WTC11 (cell line): ENCODE results near the gene ZNF598. TPM values are rescaled to one million over a fixed set of nuclear protein-coding genes. Genes with fewer than 3 reads are reported as not detected.

ENCODE experiments used
- ATAC-seq: fragments of 200-7000 bp; cut with Tn5 transposase; 2 replicates; pipeline ENCODE4 v1.10.0; 2021; ENCODE audit warnings: mild to moderate bottlenecking, moderate library complexity
- CTCF ChIA-PET: fragments of 300-600 bp; sonication (Branson Sonifier 250); formaldehyde crosslinking; loops from one replicate; lab custom pipeline; 2021; ENCODE audit warnings: antibody characterized with exemption; lab: Charles Lee
- POLR2A ChIA-PET: fragments of 350-600 bp; sonication (Branson Sonifier 250); formaldehyde crosslinking; loops from one replicate; lab custom pipeline; 2021; ENCODE audit warnings: antibody characterized with exemption; lab: Charles Lee
- DNase-seq: peaks from one replicate; pipeline ENCODE4 v3.0.0; 2021; ENCODE audit warnings: low spot score
- H3K27ac Mint-ChIP-seq: 2 replicates; pipeline ENCODE4 v1.8.0; 2021; ENCODE audit warnings: mixed read lengths
- H3K27me3 Mint-ChIP-seq: 2 replicates; pipeline ENCODE4 v1.8.0; 2021; ENCODE audit warnings: low read depth, mild to moderate bottlenecking, moderate library complexity, mixed read lengths
- H3K36me3 Mint-ChIP-seq: 2 replicates; pipeline ENCODE4 v1.8.0; 2021; ENCODE audit warnings: mixed read lengths
- H3K4me1 Mint-ChIP-seq: 2 replicates; pipeline ENCODE4 v1.8.0; 2022; ENCODE audit warnings: mixed read lengths
- H3K4me3 Mint-ChIP-seq: 2 replicates; pipeline ENCODE4 v1.8.0; 2021; ENCODE audit warnings: mild to moderate bottlenecking, moderate library complexity, mixed read lengths
- H3K9me3 Mint-ChIP-seq: 2 replicates; pipeline ENCODE4 v1.8.0; 2021; ENCODE audit warnings: mixed read lengths
- ATF1 ChIP-seq: sonication (generic); formaldehyde crosslinking; IDR thresholded peaks from 2 replicates; pipeline ENCODE4 v1.8.1; 2023; ENCODE audit warnings: mild to moderate bottlenecking, moderate library complexity, missing genetic modification reagents
- HMGA2 ChIP-seq: fragments of 250-450 bp; sonication (Bioruptor Pico); IDR thresholded peaks from 2 replicates; pipeline ENCODE4 v1.4.0; 2021; ENCODE audit warnings: mild to moderate bottlenecking, moderate library complexity
- IRF2 ChIP-seq: sonication (generic); formaldehyde crosslinking; IDR thresholded peaks from 2 replicates; pipeline ENCODE4 v1.8.0; 2022; ENCODE audit warnings: low read depth, missing genetic modification reagents, borderline replicate concordance
- PRRX2 ChIP-seq: fragments of 250-450 bp; sonication (Bioruptor Pico); IDR thresholded peaks from 2 replicates; pipeline ENCODE4 v1.8.0; 2021; ENCODE audit warnings: mild to moderate bottlenecking
- ZNF138 ChIP-seq: sonication (generic); formaldehyde crosslinking; conservative IDR thresholded peaks from 2 replicates; pipeline ENCODE4 v1.8.1; 2022; ENCODE audit warnings: mild to moderate bottlenecking, moderate library complexity, missing genetic modification reagents
- ZNF396 ChIP-seq: fragments of 250-450 bp; sonication (Bioruptor Pico); IDR thresholded peaks from 2 replicates; pipeline ENCODE4 v1.8.0; 2021; ENCODE audit warnings: mild to moderate bottlenecking, moderate library complexity, borderline replicate concordance
- total RNA-seq: library from RNA; stranded (reverse); gene quantifications from 3 replicates; pipeline ENCODE4 v1.2.3, GENCODE V29; 2021
- TF ChIP-seq, protein P1 (sequence below): sonication (generic); formaldehyde crosslinking; IDR thresholded peaks from 2 replicates; pipeline ENCODE4 v1.8.0; 2022; ENCODE audit warnings: missing genetic modification reagents
- TF ChIP-seq, protein P2 (sequence below): sonication (generic); formaldehyde crosslinking; IDR thresholded peaks from 2 replicates; pipeline ENCODE4 v1.8.1; 2022; ENCODE audit warnings: low read depth, mild to moderate bottlenecking, moderate library complexity, missing genetic modification reagents, borderline replicate concordance
- TF ChIP-seq, protein P3 (sequence below): fragments of 250-450 bp; sonication (Bioruptor Pico); IDR thresholded peaks from 2 replicates; pipeline ENCODE4 v2.1.2; 2022; ENCODE audit warnings: mild to moderate bottlenecking, moderate library complexity
- TF ChIP-seq, protein P4 (sequence below): sonication (generic); formaldehyde crosslinking; IDR thresholded peaks from 2 replicates; pipeline ENCODE4 v1.8.1; 2023; ENCODE audit warnings: mild to moderate bottlenecking, missing genetic modification reagents
- TF ChIP-seq, protein P5 (sequence below): sonication (generic); formaldehyde crosslinking; IDR thresholded peaks from 2 replicates; pipeline ENCODE4 v1.8.1; 2022; ENCODE audit warnings: mild to moderate bottlenecking, missing genetic modification reagents, moderate library complexity, borderline replicate concordance
- TF ChIP-seq, protein P6 (sequence below): sonication (generic); formaldehyde crosslinking; conservative IDR thresholded peaks from 2 replicates; pipeline ENCODE4 v1.8.1; 2022; ENCODE audit warnings: mild to moderate bottlenecking, missing genetic modification reagents
- TF ChIP-seq, protein P7 (sequence below): sonication (generic); formaldehyde crosslinking; IDR thresholded peaks from 2 replicates; pipeline ENCODE4 v1.8.0; 2022; ENCODE audit warnings: mild to moderate bottlenecking, missing genetic modification reagents
- TF ChIP-seq, protein P8 (sequence below): sonication (generic); formaldehyde crosslinking; IDR thresholded peaks from 2 replicates; pipeline ENCODE4 v1.8.1; 2022; ENCODE audit warnings: mild to moderate bottlenecking, moderate library complexity, missing genetic modification reagents

Gene ZNF598
- total RNA-seq, 1 experiment from 2014 or later: 66.4 TPM

DNA sequence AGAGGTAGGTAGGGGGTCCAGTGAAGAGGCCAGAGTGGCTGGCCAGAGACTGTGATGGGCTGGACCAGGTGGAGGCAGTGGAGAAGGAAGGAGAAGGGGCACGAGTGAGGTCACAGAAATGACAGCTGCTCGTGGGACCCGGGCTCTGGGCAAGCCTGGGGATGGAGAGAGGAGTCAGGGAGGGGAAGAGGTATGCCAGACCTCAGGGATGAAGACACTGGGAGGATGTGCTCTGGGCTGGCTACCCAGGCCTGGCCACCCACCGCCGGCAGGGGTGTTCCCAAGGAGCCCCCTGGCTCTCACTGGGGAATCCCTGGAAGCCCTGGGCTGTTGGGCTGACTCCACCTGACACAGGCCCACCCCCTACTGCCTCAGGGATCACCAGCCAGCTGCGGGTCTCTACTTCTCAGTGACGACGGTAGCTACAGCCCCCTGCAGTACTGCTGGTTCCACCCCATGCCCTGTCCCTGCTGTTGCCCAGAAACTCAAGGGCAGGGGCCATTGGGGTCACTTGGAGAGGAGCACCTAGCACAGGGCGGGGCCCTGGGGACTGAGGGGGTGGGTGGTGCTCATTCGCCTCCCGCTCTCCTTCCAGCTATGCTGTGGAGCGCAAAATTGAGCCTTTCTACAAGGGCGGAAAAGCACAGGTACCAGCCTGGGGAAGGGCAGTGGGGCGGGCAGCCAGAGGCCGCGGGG, 36.0 kb downstream of the ZNF598 start:
- Mint-ChIP-seq H3K27ac (no peak overlapping the region), H3K27me3 (no peaks in the 10 kb centered on the region), H3K36me3 (peaks cover 10% of the 10 kb centered on the region), H3K9me3 (no peaks in the 10 kb centered on the region), H3K4me3 (peak overlapping the region; percentile 98), H3K4me1 (peaks cover 15% of the 10 kb centered on the region)
- TF ChIP-seq, protein P1, sequence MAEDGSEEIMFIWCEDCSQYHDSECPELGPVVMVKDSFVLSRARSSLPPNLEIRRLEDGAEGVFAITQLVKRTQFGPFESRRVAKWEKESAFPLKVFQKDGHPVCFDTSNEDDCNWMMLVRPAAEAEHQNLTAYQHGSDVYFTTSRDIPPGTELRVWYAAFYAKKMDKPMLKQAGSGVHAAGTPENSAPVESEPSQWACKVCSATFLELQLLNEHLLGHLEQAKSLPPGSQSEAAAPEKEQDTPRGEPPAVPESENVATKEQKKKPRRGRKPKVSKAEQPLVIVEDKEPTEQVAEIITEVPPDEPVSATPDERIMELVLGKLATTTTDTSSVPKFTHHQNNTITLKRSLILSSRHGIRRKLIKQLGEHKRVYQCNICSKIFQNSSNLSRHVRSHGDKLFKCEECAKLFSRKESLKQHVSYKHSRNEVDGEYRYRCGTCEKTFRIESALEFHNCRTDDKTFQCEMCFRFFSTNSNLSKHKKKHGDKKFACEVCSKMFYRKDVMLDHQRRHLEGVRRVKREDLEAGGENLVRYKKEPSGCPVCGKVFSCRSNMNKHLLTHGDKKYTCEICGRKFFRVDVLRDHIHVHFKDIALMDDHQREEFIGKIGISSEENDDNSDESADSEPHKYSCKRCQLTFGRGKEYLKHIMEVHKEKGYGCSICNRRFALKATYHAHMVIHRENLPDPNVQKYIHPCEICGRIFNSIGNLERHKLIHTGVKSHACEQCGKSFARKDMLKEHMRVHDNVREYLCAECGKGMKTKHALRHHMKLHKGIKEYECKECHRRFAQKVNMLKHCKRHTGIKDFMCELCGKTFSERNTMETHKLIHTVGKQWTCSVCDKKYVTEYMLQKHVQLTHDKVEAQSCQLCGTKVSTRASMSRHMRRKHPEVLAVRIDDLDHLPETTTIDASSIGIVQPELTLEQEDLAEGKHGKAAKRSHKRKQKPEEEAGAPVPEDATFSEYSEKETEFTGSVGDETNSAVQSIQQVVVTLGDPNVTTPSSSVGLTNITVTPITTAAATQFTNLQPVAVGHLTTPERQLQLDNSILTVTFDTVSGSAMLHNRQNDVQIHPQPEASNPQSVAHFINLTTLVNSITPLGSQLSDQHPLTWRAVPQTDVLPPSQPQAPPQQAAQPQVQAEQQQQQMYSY (CRISPR knock-in tag): no peak
- no peak for TF ChIP-seq PRRX2 (CRISPR knock-in tag)
- TF ChIP-seq, protein P2, sequence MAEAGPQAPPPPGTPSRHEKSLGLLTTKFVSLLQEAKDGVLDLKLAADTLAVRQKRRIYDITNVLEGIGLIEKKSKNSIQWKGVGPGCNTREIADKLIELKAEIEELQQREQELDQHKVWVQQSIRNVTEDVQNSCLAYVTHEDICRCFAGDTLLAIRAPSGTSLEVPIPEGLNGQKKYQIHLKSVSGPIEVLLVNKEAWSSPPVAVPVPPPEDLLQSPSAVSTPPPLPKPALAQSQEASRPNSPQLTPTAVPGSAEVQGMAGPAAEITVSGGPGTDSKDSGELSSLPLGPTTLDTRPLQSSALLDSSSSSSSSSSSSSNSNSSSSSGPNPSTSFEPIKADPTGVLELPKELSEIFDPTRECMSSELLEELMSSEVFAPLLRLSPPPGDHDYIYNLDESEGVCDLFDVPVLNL: no peak
- TF ChIP-seq ZNF138 (CRISPR knock-in tag): no peak
- TF ChIP-seq, protein P3, sequence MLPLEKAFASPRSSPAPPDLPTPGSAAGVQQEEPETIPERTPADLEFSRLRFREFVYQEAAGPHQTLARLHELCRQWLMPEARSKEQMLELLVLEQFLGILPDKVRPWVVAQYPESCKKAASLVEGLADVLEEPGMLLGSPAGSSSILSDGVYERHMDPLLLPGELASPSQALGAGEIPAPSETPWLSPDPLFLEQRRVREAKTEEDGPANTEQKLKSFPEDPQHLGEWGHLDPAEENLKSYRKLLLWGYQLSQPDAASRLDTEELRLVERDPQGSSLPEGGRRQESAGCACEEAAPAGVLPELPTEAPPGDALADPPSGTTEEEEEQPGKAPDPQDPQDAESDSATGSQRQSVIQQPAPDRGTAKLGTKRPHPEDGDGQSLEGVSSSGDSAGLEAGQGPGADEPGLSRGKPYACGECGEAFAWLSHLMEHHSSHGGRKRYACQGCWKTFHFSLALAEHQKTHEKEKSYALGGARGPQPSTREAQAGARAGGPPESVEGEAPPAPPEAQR (CRISPR knock-in tag): no peak
- TF ChIP-seq ATF1 (CRISPR knock-in tag): no peak
- TF ChIP-seq, protein P4, sequence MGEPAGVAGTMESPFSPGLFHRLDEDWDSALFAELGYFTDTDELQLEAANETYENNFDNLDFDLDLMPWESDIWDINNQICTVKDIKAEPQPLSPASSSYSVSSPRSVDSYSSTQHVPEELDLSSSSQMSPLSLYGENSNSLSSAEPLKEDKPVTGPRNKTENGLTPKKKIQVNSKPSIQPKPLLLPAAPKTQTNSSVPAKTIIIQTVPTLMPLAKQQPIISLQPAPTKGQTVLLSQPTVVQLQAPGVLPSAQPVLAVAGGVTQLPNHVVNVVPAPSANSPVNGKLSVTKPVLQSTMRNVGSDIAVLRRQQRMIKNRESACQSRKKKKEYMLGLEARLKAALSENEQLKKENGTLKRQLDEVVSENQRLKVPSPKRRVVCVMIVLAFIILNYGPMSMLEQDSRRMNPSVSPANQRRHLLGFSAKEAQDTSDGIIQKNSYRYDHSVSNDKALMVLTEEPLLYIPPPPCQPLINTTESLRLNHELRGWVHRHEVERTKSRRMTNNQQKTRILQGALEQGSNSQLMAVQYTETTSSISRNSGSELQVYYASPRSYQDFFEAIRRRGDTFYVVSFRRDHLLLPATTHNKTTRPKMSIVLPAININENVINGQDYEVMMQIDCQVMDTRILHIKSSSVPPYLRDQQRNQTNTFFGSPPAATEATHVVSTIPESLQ (CRISPR knock-in tag): no peak
- TF ChIP-seq IRF2 (CRISPR knock-in tag): no peak
- TF ChIP-seq, protein P5, sequence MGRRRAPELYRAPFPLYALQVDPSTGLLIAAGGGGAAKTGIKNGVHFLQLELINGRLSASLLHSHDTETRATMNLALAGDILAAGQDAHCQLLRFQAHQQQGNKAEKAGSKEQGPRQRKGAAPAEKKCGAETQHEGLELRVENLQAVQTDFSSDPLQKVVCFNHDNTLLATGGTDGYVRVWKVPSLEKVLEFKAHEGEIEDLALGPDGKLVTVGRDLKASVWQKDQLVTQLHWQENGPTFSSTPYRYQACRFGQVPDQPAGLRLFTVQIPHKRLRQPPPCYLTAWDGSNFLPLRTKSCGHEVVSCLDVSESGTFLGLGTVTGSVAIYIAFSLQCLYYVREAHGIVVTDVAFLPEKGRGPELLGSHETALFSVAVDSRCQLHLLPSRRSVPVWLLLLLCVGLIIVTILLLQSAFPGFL (CRISPR knock-in tag): no peak
- TF ChIP-seq, protein P6, sequence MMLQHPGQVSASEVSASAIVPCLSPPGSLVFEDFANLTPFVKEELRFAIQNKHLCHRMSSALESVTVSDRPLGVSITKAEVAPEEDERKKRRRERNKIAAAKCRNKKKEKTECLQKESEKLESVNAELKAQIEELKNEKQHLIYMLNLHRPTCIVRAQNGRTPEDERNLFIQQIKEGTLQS (CRISPR knock-in tag): no peak
- no peak for TF ChIP-seq HMGA2 (CRISPR knock-in tag)
- TF ChIP-seq, protein P7, sequence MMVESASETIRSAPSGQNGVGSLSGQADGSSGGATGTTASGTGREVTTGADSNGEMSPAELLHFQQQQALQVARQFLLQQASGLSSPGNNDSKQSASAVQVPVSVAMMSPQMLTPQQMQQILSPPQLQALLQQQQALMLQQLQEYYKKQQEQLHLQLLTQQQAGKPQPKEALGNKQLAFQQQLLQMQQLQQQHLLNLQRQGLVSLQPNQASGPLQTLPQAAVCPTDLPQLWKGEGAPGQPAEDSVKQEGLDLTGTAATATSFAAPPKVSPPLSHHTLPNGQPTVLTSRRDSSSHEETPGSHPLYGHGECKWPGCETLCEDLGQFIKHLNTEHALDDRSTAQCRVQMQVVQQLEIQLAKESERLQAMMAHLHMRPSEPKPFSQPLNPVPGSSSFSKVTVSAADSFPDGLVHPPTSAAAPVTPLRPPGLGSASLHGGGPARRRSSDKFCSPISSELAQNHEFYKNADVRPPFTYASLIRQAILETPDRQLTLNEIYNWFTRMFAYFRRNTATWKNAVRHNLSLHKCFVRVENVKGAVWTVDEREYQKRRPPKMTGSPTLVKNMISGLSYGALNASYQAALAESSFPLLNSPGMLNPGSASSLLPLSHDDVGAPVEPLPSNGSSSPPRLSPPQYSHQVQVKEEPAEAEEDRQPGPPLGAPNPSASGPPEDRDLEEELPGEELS (CRISPR knock-in tag): no peak
- TF ChIP-seq, protein P8, sequence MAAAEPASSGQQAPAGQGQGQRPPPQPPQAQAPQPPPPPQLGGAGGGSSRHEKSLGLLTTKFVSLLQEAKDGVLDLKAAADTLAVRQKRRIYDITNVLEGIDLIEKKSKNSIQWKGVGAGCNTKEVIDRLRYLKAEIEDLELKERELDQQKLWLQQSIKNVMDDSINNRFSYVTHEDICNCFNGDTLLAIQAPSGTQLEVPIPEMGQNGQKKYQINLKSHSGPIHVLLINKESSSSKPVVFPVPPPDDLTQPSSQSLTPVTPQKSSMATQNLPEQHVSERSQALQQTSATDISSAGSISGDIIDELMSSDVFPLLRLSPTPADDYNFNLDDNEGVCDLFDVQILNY (CRISPR knock-in tag): no peak
- no peak for TF ChIP-seq ZNF396 (CRISPR knock-in tag)
- CTCF ChIA-PET: no interaction called here
- DNase-seq: no peak
- ATAC-seq: no peak
- POLR2A ChIA-PET: no interaction called here
